ENCODE measurements around the gene ANKRD28. TPM values are rescaled to one million over a fixed set of nuclear protein-coding genes. Genes with fewer than 3 reads are reported as not detected.
A peak's percentile ranks its signal among the peaks of the same experiment; 100 is the strongest.
"Not testable (repeated sequence)": the region's sequence is repeated elsewhere in the genome, so short reads cannot be mapped to it uniquely, and the experiment has no call there.

The ANKRD28 gene
- total RNA-seq, 2 donors from 2014 or later, result 54.5 to 69.3 TPM

DNA sequence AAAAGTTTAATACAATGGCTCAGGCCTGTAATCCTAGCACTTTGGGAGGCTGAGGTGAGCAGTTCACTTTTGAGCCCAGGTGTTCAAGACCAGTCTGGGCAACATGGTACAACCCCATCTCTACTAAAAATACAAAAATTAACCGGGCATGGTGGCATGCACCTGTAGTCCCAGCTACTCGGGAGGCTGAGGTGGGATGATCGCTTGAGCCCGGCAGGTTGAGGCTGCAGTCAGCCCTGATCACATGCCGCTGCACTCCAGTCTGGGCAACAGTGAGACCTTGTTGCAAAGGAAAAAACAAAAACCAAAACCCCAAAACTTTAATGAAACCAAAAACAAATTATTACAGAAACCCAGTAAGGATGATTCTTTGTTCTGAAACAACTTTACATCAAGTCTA lies 15.3 kb upstream of the ANKRD28 start:
- H3K36me3 Mint-ChIP-seq (ENCODE audit: low read depth); H3K4me3 Mint-ChIP-seq; H3K27me3 Mint-ChIP-seq; H3K27ac Mint-ChIP-seq; ATAC-seq (replicated peaks); H3K9me3 Mint-ChIP-seq: not testable (repeated sequence)
- H3K4me1 Mint-ChIP-seq, result peaks cover 32% of the 10 kb centered on the region

DNA sequence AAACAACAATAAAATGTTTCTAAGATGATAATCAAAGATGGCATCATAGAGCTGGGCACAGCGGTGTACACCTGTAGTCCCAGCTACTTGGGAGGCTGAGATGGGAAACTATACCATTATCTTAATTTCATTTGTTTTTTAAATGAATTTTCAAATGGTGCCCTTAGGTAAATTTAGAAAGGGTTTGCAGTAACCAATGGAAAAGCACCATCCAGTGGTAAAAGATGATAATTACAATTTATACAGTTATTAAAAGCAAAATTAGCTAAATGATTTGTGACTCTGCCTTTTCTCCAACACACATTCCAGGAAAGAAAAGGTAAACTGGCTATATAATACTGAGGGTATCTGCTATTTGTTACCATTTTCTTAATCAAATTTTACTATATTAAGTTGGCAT lies 14.4 kb upstream of the ANKRD28 start:
- Mint-ChIP-seq H3K27me3 (no peaks in the 10 kb centered on the region), H3K36me3 (ENCODE audit: low read depth) (no peaks in the 10 kb centered on the region), H3K9me3 (no peaks in the 10 kb centered on the region), H3K4me1 (peaks cover 23% of the 10 kb centered on the region), H3K4me3 (no peak overlapping the region), H3K27ac (no peak overlapping the region)
- no peak for ATAC-seq (replicated peaks)

DNA sequence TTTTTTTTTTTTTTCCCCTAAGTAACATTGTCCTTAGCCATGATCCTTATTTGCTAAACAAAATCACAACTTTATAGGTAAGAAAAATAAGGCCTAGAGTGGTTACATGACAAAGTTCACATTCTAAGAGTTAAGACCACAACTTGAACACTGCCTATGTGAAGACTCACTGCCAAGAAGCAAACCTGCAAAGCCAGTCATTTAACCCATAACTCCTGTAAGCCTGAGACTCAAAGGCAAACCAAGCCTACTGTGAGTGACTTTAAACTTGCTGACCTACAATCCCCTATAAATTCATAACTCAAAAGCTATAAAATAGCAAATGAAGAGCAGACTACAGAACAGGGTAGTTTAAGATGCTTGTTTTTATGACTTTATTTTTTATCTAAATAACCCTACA lies 12.9 kb upstream of the ANKRD28 start:
- H3K4me3 Mint-ChIP-seq, result peak overlapping the region; percentile 19

DNA sequence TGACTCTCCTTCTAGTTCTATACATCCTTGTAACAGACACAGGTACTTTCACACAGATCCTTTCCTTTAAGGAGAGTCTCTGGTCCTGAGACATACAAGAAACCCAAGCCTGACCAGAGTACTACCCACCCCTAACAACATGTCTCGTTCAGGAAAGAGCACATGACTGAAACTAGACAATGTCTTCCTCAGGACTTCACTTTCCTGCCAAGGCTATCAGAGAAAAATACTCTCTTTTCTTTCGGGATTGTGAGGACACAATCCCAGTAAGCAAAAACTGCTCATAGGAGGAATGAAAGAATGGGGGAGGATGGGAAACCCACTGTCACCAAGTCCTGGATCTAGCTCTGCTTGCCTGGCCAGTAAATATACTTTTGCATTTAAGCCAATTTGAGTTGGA lies 11.5 kb upstream of the ANKRD28 start:
- H3K4me1 Mint-ChIP-seq, result peaks cover 19% of the 10 kb centered on the region

More for the DNA sequence above, 12.9 kb upstream of the ANKRD28 start:
- H3K36me3 Mint-ChIP-seq (ENCODE audit: low read depth), result no peaks in the 10 kb centered on the region
- H3K27me3 Mint-ChIP-seq, result no peaks in the 10 kb centered on the region
- H3K27ac Mint-ChIP-seq, result peak overlapping the region; percentile 63
- H3K4me1 Mint-ChIP-seq, result peaks cover 17% of the 10 kb centered on the region
- H3K9me3 Mint-ChIP-seq, result no peaks in the 10 kb centered on the region
- peak; percentile 85 for ATAC-seq (replicated peaks)

DNA sequence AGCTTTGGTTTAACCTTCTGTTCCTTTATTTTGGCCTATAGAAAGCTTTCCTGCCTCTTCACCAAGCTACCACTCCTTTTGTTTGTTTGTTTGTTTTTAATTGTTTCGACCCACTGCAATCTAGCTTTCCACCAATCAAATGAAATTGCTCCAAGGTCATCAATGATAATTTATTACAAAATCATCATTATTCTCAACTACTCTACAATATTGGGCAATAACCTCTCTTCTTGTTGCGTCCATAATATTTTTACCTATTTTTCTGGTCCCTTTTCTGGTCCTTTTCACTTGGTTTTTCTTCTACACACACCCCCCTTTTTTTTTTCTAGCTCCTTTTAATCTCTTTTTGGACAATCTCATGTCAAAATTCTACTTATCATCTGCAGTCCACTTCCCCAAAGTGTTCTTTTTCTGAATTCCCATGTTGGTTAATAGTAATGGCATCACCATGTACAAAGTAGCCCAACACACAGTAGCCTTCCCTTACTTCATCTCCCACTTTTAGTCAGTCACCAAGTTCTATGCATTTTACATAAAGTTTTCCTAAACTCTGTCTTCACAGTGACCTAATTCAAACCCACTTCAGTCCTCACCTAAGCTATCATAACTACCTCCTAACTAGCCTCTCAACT lies 11.0 kb upstream of the ANKRD28 start:
- H3K4me1 Mint-ChIP-seq, result peaks cover 23% of the 10 kb centered on the region
- H3K27me3 Mint-ChIP-seq, result no peaks in the 10 kb centered on the region
- no peak for ATAC-seq (replicated peaks)
- no peaks in the 10 kb centered on the region for H3K36me3 Mint-ChIP-seq (ENCODE audit: low read depth)
- H3K4me3 Mint-ChIP-seq, result no peak overlapping the region
- H3K9me3 Mint-ChIP-seq, result no peaks in the 10 kb centered on the region
- peak overlapping the region; percentile 5 for H3K27ac Mint-ChIP-seq

More for the DNA sequence above, 11.5 kb upstream of the ANKRD28 start:
- Mint-ChIP-seq H3K27ac (peak overlapping the region; percentile 5), H3K27me3 (no peaks in the 10 kb centered on the region), H3K9me3 (no peaks in the 10 kb centered on the region), H3K36me3 (ENCODE audit: low read depth) (no peaks in the 10 kb centered on the region), H3K4me3 (peak overlapping the region; percentile 2)
- no peak for ATAC-seq (replicated peaks)

DNA sequence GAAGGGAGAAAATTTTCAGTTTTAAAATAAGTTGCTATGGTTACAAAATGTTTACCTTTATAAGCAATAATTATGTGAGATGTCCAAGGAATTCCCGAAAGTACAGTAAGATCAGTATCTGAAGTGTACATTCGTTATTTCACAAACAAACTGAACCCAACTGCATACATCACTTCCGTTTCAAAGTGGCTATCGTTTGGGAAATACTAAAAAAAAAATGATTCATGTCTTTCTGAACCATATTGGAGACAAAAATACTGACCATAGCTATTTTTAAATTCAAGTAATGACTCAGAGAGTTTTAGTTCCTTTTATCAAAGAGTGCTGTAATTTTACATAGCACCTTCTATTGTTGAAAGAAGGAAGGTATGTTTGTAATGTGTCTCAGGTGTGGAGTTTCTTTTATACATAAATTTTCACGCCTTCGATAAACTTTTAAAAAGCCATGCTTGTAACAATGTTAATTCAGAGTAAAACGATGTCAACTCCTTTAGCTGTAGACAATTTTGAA lies 8.0 kb upstream of the ANKRD28 start:
- peak overlapping the region; percentile 85 for H3K27ac Mint-ChIP-seq
- peaks cover 38% of the 10 kb centered on the region for H3K4me1 Mint-ChIP-seq
- no peaks in the 10 kb centered on the region for H3K36me3 Mint-ChIP-seq (ENCODE audit: low read depth)
- no peaks in the 10 kb centered on the region for H3K27me3 Mint-ChIP-seq
- no peaks in the 10 kb centered on the region for H3K9me3 Mint-ChIP-seq
- peak; percentile 55 for ATAC-seq (replicated peaks)
- H3K4me3 Mint-ChIP-seq, result peak overlapping the region; percentile 48

DNA sequence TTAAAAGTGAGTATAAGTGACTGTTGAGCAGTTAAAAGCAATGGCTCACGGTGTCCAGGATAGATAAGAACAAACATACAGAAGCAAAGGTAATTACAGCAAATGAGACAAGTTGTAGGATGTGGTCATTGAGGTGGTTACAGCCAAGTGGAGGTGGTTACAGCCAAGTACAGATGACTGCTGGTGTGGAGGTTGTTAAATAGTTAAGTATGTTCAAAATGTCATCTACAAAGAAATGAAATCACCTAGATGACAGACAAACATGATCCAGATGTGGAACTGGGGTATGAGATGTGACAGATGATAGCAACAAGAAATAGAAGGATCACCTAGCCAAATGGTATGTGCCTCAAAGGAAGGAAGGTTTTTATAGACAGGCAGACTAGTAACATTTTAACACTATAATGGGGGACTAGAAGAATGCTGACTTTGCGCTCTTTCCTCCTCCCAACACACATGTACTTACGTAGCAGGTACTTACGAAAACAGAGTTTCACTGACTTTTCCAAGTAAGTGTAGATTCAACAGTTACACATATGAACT lies 6.8 kb upstream of the ANKRD28 start:
- Mint-ChIP-seq H3K4me3 (peak overlapping the region; percentile 48), H3K9me3 (no peaks in the 10 kb centered on the region), H3K4me1 (peaks cover 41% of the 10 kb centered on the region), H3K27ac (peak overlapping the region; percentile 85), H3K27me3 (no peaks in the 10 kb centered on the region), H3K36me3 (ENCODE audit: low read depth) (no peaks in the 10 kb centered on the region)
- peak; percentile 73 for ATAC-seq (replicated peaks)

DNA sequence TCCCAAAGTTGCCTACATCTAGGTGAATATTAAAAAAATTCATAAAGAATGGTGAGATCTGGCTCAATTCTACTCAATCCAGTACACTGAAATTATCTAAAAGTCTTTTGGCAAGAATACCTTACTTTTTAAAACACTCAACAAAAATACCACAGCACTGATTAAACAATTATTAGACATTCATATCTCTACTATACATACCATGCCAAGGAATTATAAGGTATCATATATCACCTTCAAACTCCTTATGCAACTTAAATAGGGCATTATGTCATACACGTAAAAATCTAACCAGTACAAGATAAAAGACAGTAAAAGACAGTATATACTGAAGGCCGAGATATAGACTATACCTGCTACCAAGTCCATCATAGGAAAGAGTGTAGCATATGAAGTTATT lies 6.1 kb upstream of the ANKRD28 start:
- no peak for ATAC-seq (replicated peaks)
- H3K4me3 Mint-ChIP-seq, result peak overlapping the region; percentile 2

DNA sequence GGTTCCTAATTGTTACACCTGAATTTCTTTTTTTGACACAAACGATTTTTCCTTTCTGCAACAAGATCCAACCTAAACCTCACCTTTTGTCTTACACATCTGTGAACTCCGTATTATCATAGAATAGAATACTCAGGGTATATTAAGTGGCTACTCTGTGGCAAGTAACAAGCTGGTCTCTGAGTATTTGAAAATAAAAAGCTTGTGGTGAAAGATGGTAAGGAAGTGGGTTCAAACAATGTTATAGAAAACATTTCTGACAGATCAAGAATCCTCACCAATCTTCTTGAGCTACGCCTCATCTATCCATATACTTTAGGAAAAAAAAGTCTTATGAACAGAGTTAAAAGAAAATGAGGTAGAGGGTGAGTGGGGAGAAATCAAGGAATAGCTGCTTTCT lies 3.5 kb upstream of the ANKRD28 start:
- no peak for ATAC-seq (replicated peaks)
- H3K27me3 Mint-ChIP-seq, result no peaks in the 10 kb centered on the region
- H3K4me1 Mint-ChIP-seq, result peaks cover 49% of the 10 kb centered on the region
- peak overlapping the region; percentile 96 for H3K27ac Mint-ChIP-seq
- H3K4me3 Mint-ChIP-seq, result peak overlapping the region; percentile 48
- peaks cover 17% of the 10 kb centered on the region for H3K36me3 Mint-ChIP-seq (ENCODE audit: low read depth)
- H3K9me3 Mint-ChIP-seq, result no peaks in the 10 kb centered on the region

More for the DNA sequence above, 6.1 kb upstream of the ANKRD28 start:
- Mint-ChIP-seq H3K9me3 (no peaks in the 10 kb centered on the region), H3K4me1 (peaks cover 36% of the 10 kb centered on the region), H3K27me3 (no peaks in the 10 kb centered on the region), H3K27ac (peak overlapping the region; percentile 61), H3K36me3 (ENCODE audit: low read depth) (no peaks in the 10 kb centered on the region)

DNA sequence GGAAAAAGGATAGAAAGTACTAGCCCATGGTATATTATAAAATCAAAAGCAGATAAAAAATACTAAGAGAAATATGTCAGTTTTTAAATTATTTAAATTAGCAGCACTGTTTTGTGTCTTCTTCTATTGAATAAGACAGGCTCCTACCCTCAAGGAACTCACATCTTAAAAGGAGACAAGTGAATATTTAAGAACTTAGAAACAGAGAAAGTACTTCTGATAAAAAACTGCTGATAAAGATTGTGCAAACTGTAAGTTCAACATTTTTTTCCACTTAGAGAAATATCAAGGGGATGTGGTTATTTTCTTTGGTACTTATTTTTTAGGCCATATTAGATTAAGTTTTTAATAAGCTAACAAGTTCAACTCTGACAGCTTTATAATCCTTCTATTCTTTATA lies 3.0 kb upstream of the ANKRD28 start:
- Mint-ChIP-seq H3K9me3 (no peaks in the 10 kb centered on the region), H3K4me3 (peak overlapping the region; percentile 48), H3K27ac (peak overlapping the region; percentile 96), H3K36me3 (ENCODE audit: low read depth) (peaks cover 18% of the 10 kb centered on the region), H3K27me3 (no peaks in the 10 kb centered on the region), H3K4me1 (peaks cover 49% of the 10 kb centered on the region)
- no peak for ATAC-seq (replicated peaks)

DNA sequence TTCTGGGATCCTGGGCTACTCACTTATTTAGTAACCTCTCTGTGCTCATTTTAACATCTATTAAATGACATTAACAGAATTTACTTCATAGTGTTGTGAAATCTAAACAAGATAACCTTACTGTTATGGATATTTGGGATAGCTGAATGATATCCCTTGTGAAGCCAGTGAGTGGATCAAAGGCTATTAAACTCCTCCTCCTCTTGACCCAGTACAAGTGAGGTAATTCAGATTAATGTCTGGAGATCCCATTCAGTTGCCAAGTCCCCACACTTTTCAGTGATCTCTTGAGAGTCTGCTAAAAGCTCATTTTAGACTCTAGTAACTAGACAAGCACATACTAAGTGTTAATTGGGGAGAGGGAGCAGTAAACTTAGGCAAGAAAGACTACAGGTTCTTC lies 2.5 kb upstream of the ANKRD28 start:
- peaks cover 23% of the 10 kb centered on the region for H3K36me3 Mint-ChIP-seq (ENCODE audit: low read depth)
- H3K27ac Mint-ChIP-seq, result peak overlapping the region; percentile 96
- no peak for ATAC-seq (replicated peaks)
- H3K4me3 Mint-ChIP-seq, result peak overlapping the region; percentile 48
- no peaks in the 10 kb centered on the region for H3K9me3 Mint-ChIP-seq
- H3K27me3 Mint-ChIP-seq, result no peaks in the 10 kb centered on the region
- peaks cover 49% of the 10 kb centered on the region for H3K4me1 Mint-ChIP-seq

DNA sequence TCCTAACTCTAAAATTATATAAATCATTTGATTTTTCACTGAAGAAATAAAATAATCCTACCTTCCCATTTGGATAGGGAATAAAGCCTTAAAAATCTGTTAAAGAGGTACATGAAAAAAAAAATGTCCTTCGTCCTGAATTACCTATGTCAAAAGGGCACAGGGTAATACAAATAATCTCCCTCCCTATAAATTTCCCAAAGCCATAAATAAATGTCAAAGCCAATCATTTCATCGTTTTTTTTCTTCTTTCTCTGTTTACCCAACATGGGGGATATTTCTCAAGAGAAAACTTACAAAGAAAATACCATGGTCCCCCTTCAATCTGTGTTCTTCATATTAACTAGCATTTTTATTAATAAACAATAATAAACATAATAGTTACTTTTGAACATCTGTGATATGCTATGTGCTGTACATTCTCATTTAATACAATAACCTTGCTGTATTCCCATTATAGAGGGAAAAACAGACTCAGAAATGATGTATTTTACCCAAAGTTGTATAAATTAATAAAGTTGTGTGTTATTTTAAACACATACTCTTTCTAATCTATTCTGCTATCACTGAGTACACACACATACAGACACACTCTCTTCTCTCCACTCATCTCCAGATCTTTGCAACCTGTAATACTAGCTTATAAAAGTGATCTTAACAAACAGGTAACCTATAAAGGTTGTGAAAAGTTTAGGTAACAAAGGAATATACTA lies 910 bp upstream of the ANKRD28 start:
- Mint-ChIP-seq H3K4me3 (peak overlapping the region; percentile 48), H3K4me1 (peaks cover 38% of the 10 kb centered on the region), H3K27me3 (no peaks in the 10 kb centered on the region)

DNA sequence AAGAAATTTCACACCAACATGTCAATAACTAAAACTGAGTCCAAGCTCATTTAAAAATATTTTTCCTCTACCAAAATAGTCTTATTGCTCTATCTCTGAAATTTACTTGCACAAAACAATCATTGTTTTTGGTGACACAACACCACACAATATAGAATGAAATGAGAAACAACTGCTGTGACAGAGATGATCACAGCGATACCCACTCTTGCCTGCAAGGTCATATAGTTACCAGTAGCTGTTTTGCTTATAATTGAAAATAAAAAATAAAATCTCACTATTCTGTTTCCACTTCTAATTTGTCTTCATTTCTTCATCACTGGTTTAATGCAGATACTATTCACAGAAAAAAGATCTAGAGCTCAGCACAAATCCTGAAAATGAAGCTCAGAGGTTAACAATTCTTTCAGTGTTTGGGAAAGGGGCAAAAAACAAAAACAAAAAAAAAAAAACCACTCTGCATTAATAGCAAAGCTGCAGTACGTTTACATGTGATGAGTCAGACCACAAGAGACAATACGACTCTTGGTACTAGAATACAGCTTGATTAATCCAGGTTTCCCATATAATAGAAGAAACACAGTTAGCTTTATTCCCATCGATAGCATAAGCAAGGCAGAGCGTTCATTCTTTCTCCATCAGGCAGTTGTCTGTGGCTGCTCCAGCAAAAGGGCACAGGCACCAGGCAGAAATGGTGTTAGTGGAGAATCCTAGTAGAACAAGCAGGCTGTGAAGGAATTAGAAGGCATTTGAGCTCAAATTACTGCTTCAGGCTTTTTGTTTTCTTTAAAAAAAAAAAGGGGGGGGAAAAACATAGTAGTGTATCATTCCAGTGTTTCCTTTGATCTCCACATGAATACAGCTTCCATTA lies 773 bp downstream of the ANKRD28 start:
- Mint-ChIP-seq H3K27ac (peak overlapping the region; percentile 96), H3K9me3 (no peaks in the 10 kb centered on the region), H3K27me3 (no peaks in the 10 kb centered on the region)

More for the DNA sequence above, 910 bp upstream of the ANKRD28 start:
- peaks cover 38% of the 10 kb centered on the region for H3K36me3 Mint-ChIP-seq (ENCODE audit: low read depth)
- no peak for ATAC-seq (replicated peaks)
- H3K27ac Mint-ChIP-seq, result peak overlapping the region; percentile 96
- H3K9me3 Mint-ChIP-seq, result no peaks in the 10 kb centered on the region

DNA sequence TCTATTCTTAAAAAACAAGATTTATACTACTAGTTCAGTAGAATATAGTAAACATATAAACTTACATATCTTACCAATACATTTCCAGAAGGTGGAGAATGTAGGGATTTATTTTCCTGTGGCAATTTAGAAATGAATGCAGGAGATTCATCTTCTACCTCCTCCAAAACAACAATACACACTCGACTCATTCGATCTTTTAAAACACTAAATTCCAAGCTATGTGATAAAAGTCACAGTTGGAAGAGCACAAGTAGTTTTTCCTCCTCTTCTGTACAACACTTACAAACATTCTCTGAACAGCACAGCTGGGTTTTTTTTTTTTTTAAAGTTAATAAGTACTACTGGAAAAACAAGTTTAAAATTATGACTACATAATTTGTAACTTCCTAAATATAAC lies 1.4 kb downstream of the ANKRD28 start:
- H3K9me3 Mint-ChIP-seq, result no peaks in the 10 kb centered on the region
- no peak for ATAC-seq (replicated peaks)
- peaks cover 35% of the 10 kb centered on the region for H3K4me1 Mint-ChIP-seq
- H3K4me3 Mint-ChIP-seq, result peak overlapping the region; percentile 82
- H3K36me3 Mint-ChIP-seq (ENCODE audit: low read depth), result peaks cover 59% of the 10 kb centered on the region
- peak overlapping the region; percentile 96 for H3K27ac Mint-ChIP-seq
- H3K27me3 Mint-ChIP-seq, result no peaks in the 10 kb centered on the region

More for the DNA sequence above, 773 bp downstream of the ANKRD28 start:
- peak; percentile 41 for ATAC-seq (replicated peaks)
- peak overlapping the region; percentile 82 for H3K4me3 Mint-ChIP-seq
- H3K4me1 Mint-ChIP-seq, result peaks cover 34% of the 10 kb centered on the region
- H3K36me3 Mint-ChIP-seq (ENCODE audit: low read depth), result peaks cover 52% of the 10 kb centered on the region

Measured in activated T-helper 17 cell treated with anti-CD3 and anti-CD28 coated beads, Interleukin-2, amount 50 U/mL, for 72 hours (primary cell).